ENCODE data around the gene FLT1. TPM values are rescaled to one million over a fixed set of nuclear protein-coding genes. Genes with fewer than 3 reads are reported as not detected.

Gene FLT1
- total RNA-seq, 2 donors from 2014 or later: 12.3 to 44.6 TPM

DNA sequence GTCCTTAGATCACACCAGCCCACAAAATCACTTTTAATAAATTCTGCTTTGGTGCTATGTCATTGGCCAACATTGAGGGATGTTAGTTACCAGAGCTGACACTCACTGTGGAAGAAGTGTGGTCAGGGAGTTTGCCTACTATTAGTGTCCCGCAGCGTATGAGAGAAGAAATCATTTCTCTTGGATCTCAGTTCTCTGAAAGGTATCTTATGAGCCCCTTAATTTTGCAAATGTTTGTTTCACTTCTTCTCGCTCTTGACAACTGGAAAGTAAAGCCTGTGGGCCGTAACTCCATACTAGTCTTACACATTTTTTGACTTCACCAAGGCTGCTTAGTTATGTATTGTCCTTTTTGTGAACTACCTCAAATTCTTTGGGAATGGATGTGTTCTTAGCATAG, 80.9 kb downstream of the FLT1 start:
- Histone ChIP-seq H3K4me1 (ENCODE audit: control insufficient read depth in 1 of 2, low read depth in 2 of 2) (no peaks in the 10 kb centered on the region), H3K4me3 (no peak overlapping the region), H3K27me3 (replicated peaks; ENCODE audit: insufficient read depth) (no peaks in the 10 kb centered on the region), H3K36me3 (no peaks in the 10 kb centered on the region), H3K27ac (no peak overlapping the region), H3K9me3 (no peaks in the 10 kb centered on the region)
- TF ChIP-seq, protein P1, sequence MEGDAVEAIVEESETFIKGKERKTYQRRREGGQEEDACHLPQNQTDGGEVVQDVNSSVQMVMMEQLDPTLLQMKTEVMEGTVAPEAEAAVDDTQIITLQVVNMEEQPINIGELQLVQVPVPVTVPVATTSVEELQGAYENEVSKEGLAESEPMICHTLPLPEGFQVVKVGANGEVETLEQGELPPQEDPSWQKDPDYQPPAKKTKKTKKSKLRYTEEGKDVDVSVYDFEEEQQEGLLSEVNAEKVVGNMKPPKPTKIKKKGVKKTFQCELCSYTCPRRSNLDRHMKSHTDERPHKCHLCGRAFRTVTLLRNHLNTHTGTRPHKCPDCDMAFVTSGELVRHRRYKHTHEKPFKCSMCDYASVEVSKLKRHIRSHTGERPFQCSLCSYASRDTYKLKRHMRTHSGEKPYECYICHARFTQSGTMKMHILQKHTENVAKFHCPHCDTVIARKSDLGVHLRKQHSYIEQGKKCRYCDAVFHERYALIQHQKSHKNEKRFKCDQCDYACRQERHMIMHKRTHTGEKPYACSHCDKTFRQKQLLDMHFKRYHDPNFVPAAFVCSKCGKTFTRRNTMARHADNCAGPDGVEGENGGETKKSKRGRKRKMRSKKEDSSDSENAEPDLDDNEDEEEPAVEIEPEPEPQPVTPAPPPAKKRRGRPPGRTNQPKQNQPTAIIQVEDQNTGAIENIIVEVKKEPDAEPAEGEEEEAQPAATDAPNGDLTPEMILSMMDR (IDR thresholded peaks at IDR 0.05): no peak
- no peak for ATAC-seq (ENCODE audit: insufficient number of reproducible peaks, low FRiP score, low read depth)
- DNase-seq (ENCODE audit: low spot score): no peak

DNA sequence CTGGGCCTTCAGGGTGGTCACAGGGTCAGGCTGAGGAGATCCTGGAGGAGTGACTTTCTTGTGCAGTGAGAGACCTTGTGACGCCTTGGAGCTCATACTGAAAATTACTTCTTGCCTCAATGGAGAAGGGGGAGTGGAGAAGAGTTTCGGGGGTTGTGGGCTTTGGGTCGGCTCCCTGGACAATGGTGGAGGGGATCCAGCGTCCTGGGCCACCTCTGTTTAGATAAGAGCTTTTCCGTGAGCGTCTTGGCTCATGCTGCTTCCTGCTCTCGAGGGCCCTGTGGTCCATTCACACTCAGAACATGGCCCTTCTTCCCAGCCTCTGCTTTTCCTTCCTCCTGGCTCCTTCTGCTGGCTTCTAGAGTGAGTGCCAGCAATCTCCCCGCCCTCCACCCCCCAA, 81.9 kb downstream of the FLT1 start:
- Histone ChIP-seq H3K27me3 (replicated peaks; ENCODE audit: insufficient read depth) (no peaks in the 10 kb centered on the region), H3K4me1 (ENCODE audit: control insufficient read depth in 1 of 2, low read depth in 2 of 2) (no peaks in the 10 kb centered on the region), H3K9me3 (no peaks in the 10 kb centered on the region), H3K36me3 (no peaks in the 10 kb centered on the region), H3K4me3 (no peak overlapping the region), H3K27ac (no peak overlapping the region)
- DNase-seq (ENCODE audit: low spot score) (no peak), ATAC-seq (ENCODE audit: insufficient number of reproducible peaks, low FRiP score, low read depth) (no peak)
- TF ChIP-seq, protein P1 (IDR thresholded peaks at IDR 0.05): no peak

DNA sequence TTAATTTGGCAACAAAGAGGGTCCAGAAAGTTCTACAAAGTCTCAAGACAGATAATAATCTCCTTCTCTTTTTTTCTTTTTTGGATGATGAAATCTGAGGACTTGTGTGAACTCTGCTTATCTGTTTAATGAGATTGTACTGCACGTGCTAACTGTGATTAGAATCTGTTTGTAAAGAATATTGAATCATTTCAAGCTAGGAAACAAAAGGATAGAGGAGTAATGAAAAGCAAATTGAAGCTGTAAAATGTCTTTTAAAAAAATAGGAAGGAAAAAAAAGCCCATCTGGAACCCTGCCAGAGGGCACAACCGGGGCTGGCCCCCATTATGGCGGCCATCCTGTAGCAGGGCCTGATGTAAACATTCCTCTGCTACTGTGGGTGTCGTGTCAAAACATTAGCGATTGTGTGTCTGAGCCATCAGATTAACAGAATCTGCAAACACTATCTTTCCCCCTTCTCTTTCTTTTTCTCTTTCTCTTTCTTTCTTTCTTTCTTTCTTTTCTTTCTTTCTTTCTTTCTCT, 83.0 kb downstream of the FLT1 start:
- Histone ChIP-seq H3K4me3 (no peak overlapping the region), H3K4me1 (ENCODE audit: control insufficient read depth in 1 of 2, low read depth in 2 of 2) (no peaks in the 10 kb centered on the region), H3K27ac (no peak overlapping the region), H3K27me3 (replicated peaks; ENCODE audit: insufficient read depth) (no peaks in the 10 kb centered on the region), H3K36me3 (no peaks in the 10 kb centered on the region), H3K9me3 (no peaks in the 10 kb centered on the region)
- ATAC-seq (ENCODE audit: insufficient number of reproducible peaks, low FRiP score, low read depth): no peak
- no peak for DNase-seq (ENCODE audit: low spot score)
- TF ChIP-seq, protein P1 (IDR thresholded peaks at IDR 0.05): no peak

DNA sequence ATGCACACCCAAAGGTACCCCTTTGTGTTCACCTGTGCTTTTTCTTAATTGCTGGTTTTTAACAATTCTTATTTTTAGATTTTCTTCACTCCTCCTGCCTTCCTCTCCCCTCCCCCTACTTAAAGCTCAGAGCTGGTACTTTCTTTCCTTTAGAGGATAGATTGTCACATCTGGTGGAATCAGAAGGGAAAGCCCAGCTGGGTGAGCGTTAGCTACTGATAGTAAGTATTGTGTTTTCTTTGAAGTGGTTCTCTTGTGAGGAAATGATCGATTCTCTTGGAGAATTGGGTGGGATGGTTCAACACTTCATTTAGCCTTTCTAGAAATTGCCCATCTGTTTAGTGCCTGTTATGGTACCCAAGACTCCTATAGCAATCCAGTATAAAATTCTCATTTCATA, 84.8 kb downstream of the FLT1 start:
- DNase-seq (ENCODE audit: low spot score) (no peak), ATAC-seq (ENCODE audit: insufficient number of reproducible peaks, low FRiP score, low read depth) (no peak)
- no peaks in the 10 kb centered on the region for H3K4me1 ChIP-seq (ENCODE audit: control insufficient read depth in 1 of 2, low read depth in 2 of 2)
- no peaks in the 10 kb centered on the region for H3K9me3 ChIP-seq
- TF ChIP-seq, protein P1 (IDR thresholded peaks at IDR 0.05): no peak
- no peak overlapping the region for H3K4me3 ChIP-seq
- H3K27me3 ChIP-seq (replicated peaks; ENCODE audit: insufficient read depth): no peaks in the 10 kb centered on the region
- H3K36me3 ChIP-seq: no peaks in the 10 kb centered on the region
- no peak overlapping the region for H3K27ac ChIP-seq

DNA sequence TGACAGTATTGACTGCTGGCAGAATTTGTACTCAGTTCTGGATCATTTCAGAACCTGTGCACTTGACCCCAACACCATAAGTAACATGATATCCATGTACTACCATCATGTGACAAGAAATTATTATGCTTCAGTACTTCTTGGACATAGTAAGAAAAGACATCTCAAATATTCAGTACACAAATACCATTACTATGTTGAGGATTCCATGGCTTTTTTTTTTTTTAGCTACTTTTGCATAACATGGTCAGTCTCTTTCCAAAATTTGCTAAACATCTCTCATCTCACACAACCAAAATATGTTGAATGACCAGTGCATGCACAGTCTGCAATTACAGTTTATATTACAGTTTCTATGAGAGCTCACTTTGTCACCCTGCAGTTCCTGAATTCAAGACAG, 85.3 kb downstream of the FLT1 start:
- TF ChIP-seq, protein P1 (IDR thresholded peaks at IDR 0.05): no peak
- no peaks in the 10 kb centered on the region for H3K4me1 ChIP-seq (ENCODE audit: control insufficient read depth in 1 of 2, low read depth in 2 of 2)
- H3K36me3 ChIP-seq: no peaks in the 10 kb centered on the region
- H3K9me3 ChIP-seq: no peaks in the 10 kb centered on the region
- no peak overlapping the region for H3K4me3 ChIP-seq
- ATAC-seq (ENCODE audit: insufficient number of reproducible peaks, low FRiP score, low read depth): no peak
- DNase-seq (ENCODE audit: low spot score): no peak
- no peaks in the 10 kb centered on the region for H3K27me3 ChIP-seq (replicated peaks; ENCODE audit: insufficient read depth)
- H3K27ac ChIP-seq: no peak overlapping the region
